GM18526 (cell line): ENCODE results near the gene OR10Z1.

ENCODE experiments used
- POLR2A ChIP-seq: IDR thresholded peaks from 3 replicates; pipeline ENCODE4 v1.6.1; 2011; ENCODE audit not compliant: insufficient read length; ENCODE audit errors: extremely low read depth

OR10Z1 gene

DNA sequence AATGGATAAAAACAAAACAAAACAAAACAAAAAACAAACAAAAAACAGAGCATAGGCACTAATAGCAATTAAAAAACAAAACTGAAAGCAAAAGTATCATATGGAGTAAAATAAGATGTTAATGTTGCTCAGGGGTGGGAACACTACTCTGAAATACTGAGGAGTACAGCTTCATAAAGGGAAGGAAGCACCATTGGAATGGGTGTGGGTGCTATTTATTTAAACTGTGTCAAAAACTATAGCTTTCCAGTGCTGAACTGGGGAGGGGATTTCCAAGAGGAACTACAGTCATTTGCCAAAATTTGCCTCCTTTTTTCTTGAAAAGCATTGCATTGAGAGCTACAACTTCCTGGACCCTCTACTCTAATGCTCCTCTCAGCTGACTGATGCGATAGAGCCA, 41.4 kb downstream of the OR10Z1 start:
- no peak for TF ChIP-seq POLR2A

DNA sequence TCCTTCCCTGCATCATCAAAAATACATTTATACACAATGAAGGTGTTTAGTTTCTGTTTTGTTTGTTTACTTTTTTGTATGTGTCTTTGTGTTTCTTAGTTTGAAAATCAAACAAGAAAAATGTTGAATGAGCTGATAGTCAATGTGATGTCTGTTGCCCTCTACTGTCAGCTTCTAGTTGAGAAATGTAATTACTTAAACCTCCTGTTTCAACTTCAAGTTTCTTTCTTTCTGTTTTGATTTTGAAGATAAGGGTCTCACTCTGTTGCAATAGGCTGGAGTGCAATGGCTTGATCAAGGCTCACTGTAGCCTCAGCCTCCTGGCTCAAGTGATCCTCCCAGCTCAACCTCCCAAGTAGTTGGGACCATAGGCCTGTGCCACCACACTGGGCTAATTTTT, 44.0 kb downstream of the OR10Z1 start:
- no peak for TF ChIP-seq POLR2A

DNA sequence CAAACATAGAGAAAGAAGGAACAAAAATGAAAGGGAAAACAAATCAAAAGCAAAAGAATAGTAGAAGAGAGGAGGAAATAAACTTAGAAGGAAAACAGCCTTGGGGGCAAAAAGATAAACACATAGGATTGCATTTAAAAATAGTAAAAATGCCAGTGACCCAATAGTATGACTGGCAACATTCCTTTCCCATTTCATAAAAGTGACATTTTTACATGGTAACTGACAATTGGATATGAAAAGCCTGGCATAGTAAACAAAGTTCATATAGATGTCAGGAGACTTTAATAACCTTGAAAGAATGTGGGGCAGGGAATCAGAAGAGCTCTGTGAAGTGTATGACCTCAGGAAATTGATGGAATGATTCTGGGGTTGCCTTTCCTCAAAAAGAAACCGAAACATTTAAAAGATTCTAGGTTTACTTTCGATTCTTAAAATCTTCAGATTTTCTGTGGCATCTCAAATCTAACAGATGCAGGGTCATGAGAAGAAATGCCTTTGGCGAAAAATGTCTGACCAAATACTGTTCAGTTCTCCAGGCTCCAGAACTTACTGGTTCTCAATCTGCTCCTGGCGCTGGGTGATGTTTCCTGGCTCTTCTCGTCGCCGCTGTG, 47.8 kb downstream of the OR10Z1 start:
- no peak for TF ChIP-seq POLR2A

- no peak for TF ChIP-seq POLR2A
Measured at GRCh38 chr1:158654086-158654485, 49.0 kb downstream of the OR10Z1 start.

GRCh38 chr1:158654571-158654970, 49.5 kb downstream of the OR10Z1 start:
- no peak for TF ChIP-seq POLR2A
